ENCODE data around the gene HINFP.
"Not testable (repeated sequence)": the region's sequence is repeated elsewhere in the genome, so short reads cannot be mapped to it uniquely, and the experiment has no call there.

GRCh38 chr11:119139276-119139675 lies 17.9 kb downstream of the HINFP start:
- not testable (repeated sequence) for TF ChIP-seq CTCF (IDR thresholded peaks at IDR 0.05 in 2 of 3, conservative IDR thresholded peaks at IDR 0.05 in 1 of 3; ENCODE audit: borderline replicate concordance in 1 of 3, insufficient read depth in 1 of 3, low read depth in 2 of 3, low read length in 2 of 3); ZBTB33 (IDR thresholded peaks at IDR 0.05; ENCODE audit: extremely low read depth, insufficient replicate concordance, low read length); MAX (IDR thresholded peaks at IDR 0.05); EZH2 (IDR thresholded peaks at IDR 0.05); ZNF274 (IDR thresholded peaks at IDR 0.05; ENCODE audit: low read depth, low read length); SIN3A (IDR thresholded peaks at IDR 0.05; ENCODE audit: low read depth); FOSL1 (IDR thresholded peaks at IDR 0.05; ENCODE audit: low read depth); POLR2A (IDR thresholded peaks at IDR 0.05; ENCODE audit: borderline replicate concordance, extremely low read depth, insufficient read depth, insufficient read length); POLR2AphosphoS5 (IDR thresholded peaks at IDR 0.05; ENCODE audit: low read depth, low read length); REST (IDR thresholded peaks at IDR 0.05; ENCODE audit: low read depth); EGR1 (IDR thresholded peaks at IDR 0.05; ENCODE audit: low read depth); RAD21 (IDR thresholded peaks at IDR 0.05; ENCODE audit: low read depth); ELF1 (IDR thresholded peaks at IDR 0.05; ENCODE audit: borderline replicate concordance, low read depth)

Data from HCT116 (cell line).